ENCODE measurements around the gene KIFAP3.

- no peak for TF ChIP-seq CTCF (IDR thresholded peaks at IDR 0.05)
- TF ChIP-seq EZH2 (IDR thresholded peaks at IDR 0.05; ENCODE audit: borderline replicate concordance, insufficient read depth, low read depth, low read length, poor library complexity, severe bottlenecking) = no peak
Observed at GRCh38 chr1:170048515-170048914, 26.0 kb downstream of the KIFAP3 start.
